NCI-H524 treated with DMSO at 0.1 percent for 48 hours (cell line): ENCODE measurements around the gene DHX35.
"Not testable (repeated sequence)": the region's sequence is repeated elsewhere in the genome, so short reads cannot be mapped to it uniquely, and the experiment has no call there.

ENCODE experiments used
- DNase-seq: peaks from one replicate; lab custom pipeline; 2025; lab: John Stamatoyannopoulos, UW

Gene DHX35

DNA sequence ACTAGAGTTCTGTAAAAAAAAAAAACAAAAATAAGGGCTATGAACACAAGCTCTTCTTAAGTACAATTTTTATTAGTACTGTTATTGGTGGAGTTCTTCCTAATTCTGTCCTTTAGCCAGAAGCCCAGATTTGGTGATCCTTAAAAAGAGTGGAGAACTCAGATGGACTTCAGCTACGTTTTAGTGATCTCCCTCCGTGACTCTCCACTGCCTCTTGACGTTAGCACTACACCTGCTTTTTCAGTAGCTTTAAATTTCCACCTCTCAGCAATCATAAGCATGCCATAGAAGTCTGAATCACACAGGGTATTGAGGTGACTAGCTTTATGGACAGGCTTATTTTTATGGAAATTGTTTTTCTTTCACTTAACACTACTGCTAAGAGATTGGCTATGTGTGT lies 17.7 kb downstream of the DHX35 start:
- no peak for DNase-seq

DNA sequence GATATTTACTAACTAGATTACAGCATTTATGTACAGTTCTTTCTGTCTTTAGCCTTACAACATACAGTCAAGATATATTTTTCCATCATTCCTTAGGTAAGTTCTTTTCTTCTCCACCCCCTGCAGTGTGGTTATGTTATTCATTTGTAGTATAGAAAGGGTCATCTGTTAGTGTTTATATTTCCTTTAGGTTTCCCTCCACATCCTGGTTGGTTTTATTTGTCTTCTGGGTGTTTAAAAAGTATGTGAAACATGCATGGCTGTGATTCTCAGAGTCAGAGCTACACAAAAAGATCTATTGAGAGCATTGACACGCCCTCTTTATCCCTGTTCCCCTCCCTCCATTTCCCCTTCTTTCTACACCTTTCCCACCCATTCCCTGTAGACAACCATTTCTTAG lies 20.1 kb downstream of the DHX35 start:
- DNase-seq, result no peak

DNA sequence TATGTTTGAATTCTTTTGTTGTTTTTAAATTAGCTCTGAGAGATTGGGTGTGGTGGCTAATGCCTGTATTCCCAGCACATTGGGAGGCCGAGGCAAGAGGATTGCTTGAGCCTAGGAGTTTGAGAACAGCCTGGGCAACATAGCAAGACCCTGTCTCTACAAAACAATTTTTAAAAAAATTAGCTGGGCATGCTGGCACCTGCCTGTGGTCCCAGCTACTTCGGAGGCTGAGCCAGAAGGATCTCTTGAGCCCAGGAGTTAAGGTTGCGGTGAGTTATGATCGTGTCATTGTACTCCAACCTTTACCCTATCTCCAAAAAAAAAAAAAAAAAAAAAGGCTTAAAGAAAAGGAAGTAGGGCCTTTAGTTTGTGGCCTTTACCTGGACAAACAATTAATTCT lies 22.9 kb downstream of the DHX35 start:
- DNase-seq, result no peak

DNA sequence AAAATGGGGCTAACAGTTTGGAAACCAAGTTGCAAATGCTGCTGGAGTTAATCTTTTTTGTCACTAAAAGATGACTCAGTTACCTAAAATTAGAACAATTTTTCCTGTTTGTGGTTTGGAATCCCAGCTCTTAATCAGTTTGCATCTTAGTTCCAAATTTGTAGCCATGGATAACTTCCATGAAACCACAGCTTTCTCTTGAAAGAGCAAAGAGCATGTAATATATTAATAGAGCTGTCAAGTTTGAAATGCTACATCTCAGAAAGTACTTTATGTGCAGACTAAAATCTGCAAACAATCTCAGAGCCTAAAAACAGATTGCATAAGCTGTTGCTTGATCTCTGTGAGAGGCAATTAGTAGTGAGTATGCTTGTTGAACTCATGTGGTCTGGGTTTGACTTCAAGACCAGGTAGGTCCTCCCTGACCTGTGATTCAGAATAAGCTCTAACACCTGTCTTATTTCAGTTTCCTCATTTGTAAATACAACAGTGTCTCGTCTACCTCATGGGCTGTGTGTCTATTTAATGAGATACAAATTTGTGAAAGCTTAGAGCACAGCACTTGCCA lies 23.5 kb downstream of the DHX35 start:
- DNase-seq, result no peak

DNA sequence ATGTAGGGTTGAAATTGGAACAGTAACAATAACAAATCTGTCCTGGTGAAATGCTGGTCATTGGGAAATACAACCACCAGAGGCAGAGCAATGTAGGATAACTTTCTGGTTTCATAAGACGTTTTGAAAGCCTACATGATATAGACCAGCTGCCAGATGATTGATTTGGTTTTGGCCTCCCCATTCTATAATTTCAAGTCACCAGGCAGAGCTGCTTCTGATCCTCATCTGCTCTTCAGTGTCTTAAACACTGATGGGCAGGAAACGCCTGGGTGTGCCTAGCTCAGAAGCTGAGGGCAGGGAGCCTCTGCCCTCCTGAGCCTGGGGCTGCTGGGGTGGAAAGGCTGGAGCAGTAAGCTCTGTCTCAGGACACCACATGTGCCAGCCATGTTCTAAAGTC lies 24.5 kb downstream of the DHX35 start:
- no peak for DNase-seq

DNA sequence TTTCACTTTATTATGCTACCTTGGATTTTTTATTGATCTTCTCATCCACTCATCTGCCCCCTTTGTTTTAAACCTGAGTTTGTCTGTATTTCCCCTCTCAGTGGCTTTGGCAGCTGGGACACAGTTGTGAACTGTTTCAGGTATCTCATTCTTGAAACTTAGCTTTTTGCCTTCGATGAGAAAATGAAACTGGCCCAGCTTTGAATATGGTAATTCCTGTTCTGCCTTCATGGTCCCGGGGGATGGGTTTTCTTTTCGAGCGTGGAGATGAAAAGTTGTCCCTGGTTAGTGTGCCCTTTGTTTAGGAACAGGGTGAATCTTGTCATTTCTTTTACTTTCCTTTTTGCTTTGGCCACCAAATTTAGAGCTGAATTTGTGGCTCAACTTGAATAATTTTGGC lies 25.6 kb downstream of the DHX35 start:
- DNase-seq, result no peak

DNA sequence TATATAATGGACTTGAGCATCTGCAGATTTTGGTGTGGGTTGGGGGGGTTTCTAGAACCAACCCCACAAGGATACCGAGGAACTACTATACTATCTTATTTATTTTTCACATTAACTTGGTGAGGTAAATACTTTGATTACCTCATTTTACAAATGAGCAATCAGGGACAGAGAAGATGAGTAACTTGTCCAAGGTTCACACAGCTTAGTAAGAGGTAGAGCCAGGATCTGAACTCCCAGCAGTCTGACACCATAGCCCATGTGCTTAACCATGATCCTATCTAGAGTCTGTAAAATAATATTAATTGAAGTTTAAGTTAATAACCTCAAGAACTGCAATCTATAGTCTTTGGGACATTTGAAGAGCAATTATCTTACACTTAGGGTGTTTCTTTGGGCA lies 28.6 kb downstream of the DHX35 start:
- no peak for DNase-seq

DNA sequence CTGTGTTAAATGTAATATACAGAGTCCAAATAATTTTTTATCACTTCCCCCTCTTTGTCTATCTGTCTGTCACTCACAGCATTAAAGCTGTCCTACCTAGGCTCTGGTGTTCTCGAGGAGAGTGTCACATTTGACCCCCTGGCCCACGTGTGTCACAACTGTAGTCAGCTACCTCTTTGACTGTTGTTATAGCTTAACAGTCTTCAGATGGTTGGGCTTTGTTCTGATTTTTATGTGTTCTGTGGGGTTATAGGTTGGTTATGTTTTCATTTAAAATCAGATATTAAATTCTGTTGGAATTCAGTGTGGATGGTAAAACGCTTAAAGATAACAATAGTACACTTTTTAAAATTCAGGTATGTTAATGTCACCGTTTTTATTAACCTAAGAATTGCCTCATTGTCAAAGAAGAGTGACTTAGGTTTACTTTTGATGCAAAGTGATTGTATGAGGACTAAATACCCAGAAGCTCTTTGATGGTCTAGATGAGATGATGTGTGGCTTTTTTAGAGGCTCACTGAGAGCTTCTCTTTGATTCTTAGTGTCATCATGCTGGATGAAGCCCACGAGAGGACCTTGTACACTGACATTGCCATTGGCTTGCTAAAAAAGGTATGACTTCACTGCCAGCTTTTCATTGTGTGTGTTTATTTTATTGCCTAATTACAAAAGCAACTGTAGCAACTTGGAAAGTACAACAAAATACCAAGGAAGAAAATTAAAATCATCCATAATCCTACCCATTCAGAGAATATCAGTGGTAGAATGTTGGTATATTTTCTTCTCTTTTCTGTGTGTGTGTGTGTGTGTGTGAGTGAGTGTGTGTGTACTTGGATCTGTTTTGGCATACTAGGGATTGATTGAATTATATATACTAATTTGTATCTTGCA lies 29.9 kb downstream of the DHX35 start:
- DNase-seq, result no peak

DNA sequence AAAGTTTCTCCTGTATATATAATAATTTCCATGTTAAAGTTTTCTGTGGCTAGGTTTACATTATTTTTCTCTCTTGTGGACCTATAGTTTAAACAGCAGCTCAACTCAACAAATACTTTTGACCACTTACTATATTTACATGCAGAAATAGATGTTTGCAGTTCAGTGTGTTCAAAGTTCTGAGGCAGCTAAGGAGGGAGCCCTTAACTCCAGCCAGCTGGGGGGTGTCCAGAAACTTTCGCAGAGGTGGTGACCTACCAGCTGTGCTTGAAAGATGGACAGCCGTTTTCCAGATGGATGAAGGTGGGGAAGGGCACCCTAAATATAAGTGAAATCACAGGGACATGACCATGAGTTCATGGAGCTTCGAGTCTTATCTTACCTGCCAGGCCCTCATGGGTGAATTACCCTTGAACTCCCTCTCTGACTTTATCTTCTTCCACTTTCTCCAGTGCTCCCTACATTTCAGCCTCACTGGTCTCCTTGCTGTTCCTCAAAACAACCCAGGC lies 33.4 kb downstream of the DHX35 start:
- no peak for DNase-seq

DNA sequence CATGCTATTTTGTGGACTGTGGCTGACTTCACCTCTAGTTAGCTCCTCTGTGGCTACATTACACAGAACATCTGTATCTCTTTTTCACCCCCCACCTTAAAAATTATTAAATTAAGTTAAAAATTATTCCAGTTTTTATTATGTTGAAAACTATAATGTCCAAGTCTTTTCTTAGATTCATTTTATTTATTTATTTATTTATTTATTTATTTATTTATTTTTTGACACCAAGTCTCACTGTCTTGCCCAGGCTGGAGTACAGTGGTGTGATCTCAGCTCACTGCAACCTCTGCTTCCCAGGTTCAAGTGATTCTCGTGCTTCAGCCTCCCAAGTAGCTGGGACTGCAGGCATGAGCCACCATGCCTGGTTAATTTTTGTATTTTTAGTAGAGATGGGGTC lies 34.7 kb downstream of the DHX35 start:
- not testable (repeated sequence) for DNase-seq

DNA sequence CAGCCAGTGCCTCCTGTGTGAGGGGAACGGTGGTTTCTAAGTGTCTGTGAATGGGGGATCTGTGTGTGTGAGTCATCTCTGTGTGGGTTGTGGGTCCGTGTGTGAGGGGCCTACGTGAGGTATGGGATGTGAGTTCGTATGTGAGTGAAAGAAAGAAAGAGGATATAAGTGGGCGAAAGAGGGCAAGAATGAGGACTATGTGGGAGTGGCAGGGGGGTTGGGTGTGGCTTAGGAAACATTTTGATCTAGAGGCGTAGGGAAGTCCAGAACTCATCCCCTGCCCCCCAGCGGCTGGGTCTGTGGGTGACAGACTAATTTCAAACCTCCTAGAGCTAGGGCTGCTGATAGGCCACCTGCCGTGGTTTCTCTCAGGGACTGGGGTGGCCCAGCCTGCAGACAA lies 35.5 kb downstream of the DHX35 start:
- DNase-seq, result no peak

DNA sequence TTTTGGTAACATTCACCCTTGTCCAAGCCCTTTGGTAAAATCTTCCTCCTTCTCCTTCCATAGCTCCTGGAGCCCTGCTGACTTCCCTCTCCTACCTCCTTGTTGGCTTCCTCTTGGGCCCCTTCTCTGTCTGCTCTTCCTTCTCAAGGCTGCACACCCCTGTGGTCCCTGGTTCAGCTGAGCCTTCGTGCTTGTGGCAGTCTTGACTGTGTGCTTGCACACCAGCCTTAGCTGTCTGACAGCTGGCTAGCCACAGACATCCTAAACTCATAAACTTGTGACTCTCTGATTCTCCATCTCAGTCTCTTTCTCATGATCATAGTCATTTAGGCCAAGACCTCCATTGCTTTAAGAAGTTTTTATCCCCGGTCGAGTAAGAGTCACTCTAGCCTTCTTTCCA lies 37.1 kb downstream of the DHX35 start:
- no peak for DNase-seq

DNA sequence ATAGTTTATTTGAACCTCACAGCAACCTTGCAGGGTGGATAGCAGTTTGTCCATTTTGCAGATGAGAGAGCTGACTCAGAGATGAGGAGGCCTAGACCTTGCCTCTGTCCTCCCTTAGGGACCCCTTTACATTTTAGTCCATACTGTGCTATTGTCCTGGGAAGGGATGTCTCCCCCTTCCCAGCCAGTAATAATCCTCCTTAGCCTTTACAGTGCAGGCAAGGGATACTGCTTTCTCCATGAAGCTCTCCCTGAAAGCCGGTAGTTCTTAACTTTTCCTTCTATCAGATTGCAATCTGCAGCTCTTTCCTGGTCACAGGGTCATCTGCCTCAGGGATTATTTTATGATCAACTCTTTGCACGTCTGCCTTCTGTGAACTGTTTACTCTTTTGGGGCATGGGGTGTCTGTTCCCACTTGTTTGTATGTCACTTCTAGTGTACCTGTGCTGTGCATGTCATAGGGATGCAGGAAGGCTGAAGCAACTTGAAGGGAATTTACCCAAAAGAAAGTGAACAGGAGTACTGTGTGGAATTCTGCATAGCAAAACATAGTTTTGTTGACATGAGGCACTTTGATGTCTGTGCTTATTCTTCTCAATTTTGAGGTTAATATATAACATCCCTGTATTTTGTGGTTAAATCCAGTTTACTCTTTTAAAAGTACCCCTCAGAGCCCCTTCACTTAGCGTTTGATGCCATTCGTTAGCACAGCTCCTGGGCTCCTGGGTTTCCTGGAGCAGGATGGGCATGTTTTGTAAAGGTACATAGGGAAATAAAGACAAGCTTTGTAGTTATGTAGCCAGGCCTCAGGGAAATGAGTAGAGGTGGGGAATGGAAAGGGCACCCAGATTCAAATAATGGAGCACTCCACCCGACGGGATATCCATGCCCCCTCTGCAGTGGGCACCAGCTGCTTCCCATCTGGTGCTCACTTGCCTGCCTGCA lies 38.1 kb downstream of the DHX35 start:
- no peak for DNase-seq

DNA sequence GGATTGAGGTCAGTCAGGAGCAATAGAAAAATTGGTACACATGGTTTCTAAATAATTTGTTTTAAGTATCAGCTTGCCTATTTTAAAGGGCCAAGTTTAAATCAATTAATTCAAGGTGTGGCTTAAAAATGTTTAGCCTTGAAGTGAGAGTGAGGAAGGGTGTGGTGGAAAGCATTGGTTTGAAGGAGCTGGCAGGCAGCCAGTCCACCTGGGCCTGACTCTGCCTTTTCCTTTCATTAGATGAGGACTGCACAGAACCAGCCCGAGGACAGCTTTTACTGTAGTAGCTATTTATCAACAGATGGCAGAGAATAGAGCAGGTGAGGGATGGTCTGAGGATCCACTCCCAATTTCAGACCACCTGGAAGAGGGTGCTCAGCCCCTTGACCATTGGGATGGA lies 42.4 kb downstream of the DHX35 start:
- no peak for DNase-seq

DNA sequence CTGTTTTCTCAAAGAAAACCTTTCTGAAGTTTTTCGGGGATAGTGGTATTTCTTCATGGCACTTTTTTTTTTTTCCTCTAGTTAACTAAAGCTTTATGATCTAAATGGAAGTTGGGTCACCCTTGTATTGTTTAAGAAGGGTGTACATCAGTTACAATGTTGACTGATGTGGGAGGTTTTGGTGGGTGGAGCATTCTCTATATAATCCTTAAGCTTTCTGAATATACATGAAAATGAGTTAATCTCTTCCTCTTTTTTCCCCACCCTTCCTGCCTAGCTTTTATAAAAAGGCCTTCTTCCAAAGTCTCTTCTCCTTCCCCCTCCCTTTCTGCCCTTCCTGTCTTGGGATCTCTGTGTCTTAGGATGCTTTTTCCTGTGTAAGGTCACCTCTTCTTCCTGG lies 47.2 kb downstream of the DHX35 start:
- no peak for DNase-seq

DNA sequence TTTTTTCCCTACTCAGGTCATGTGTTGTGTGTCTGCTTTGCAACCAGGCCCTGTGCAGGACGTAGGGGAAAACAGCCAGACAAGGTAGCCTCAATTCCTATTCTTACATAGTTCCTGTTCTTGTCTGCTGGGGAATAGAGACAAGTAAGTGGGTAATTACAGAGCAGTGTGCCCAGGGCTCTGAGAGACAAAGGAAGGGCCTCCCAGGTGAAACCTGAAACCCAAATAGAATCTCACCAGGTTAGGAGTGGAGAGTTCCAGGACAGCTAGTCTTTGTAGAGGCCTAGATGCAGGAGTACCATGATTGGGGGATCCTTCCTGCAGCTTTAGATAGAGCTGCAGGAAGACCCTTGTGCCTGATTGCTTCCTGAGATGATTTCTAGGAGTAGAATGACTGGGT lies 48.4 kb downstream of the DHX35 start:
- no peak for DNase-seq

DNA sequence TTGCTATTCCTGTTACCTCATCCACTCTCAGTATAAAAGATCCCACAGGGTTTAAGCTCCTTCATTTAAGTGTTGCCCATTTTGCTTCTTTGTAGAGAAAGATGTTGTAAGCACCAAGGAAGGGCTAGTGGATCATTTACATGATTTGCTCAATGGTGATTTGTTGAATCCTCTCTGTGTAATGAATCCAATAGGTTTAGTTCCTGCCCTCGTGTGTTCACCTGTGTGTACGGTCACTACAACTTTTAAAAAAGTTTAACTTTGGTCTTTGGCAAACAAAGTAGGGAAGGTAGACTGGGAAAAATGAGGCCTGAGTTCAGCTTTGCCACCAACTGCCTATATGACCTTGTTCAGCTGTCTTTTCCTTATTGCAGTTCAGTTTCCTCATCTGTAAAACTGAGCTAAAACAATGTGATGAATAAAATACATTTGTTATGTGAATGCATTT lies 51.5 kb downstream of the DHX35 start:
- no peak for DNase-seq

DNA sequence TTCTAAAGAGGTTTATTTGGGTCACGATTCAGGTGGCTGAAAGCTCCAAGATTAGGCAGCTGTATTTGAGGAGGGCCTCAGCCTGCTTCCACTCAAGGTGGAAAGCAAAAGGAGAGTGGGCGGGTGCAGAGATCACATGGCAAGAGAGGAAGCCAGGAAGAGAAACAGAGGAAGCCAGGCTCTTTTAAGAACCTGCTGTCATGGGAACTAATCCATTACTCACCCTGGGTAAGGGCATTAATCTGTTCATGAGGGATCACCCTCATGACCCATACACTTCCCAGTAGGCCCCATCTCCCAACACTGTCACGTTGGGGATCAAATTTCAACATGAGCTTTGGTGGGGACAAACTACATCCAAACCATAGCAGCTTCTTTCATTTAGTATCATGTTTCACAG lies 53.9 kb downstream of the DHX35 start:
- no peak for DNase-seq

DNA sequence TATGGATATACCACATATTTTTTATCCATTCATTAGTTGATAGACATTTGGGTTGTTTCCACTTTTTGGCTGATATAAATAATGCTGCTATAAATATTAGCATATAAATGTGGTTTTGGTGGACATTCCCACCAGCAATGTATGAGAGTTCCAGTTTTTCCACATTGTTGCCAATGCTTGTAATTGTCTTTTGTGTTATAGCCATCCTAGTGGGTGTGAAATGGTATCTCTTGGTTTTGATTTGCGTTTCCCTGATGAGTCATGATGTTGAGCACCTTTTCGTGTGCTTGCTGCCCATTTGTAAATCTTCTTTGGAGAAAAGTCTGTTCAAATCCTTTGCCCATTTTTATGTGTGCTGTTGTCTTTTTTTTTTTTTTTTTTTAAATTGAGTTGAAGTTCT lies 54.4 kb downstream of the DHX35 start:
- no peak for DNase-seq

DNA sequence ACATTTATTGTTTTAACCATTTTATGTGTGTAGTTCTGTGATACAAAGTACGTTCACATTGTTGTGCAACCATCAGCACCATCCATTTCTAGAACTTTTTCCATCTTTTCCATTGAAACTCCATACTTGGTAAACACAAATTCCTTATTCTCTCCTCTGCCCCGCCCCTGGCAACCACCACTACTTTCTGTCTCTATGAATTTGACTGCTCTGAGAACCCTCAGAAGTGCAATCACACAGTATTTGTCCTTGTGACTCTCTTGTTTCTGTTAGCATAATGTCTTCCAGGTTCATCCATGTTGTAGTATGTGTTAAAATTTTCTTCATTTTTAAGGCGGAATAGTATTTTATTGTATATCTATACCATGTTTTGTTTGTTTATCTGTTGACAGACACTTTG lies 56.9 kb downstream of the DHX35 start:
- no peak for DNase-seq

DNA sequence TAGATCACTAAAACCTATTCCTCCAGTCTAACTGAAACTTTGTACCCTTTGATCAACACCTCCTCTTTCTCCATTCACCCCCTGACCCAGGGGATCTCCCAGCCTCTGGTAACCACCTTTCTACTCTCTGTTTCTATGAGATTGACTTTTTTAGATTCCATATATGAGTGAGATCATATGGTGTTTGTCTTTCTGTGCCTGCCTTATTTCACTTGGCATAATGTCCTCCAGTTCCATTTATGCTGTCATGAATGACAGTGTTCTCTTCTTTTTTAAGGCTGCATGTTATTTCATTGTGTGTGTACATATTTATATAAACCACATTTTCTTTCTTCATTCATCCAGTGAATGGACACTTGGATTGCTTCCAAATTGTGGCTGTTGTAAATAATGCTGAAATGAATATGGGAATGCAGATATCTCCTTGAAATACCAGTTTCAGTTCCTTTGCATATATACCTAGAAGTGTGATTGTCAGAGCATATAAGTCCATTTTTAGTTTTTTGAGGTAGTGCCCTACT lies 57.7 kb downstream of the DHX35 start:
- no peak for DNase-seq

DNA sequence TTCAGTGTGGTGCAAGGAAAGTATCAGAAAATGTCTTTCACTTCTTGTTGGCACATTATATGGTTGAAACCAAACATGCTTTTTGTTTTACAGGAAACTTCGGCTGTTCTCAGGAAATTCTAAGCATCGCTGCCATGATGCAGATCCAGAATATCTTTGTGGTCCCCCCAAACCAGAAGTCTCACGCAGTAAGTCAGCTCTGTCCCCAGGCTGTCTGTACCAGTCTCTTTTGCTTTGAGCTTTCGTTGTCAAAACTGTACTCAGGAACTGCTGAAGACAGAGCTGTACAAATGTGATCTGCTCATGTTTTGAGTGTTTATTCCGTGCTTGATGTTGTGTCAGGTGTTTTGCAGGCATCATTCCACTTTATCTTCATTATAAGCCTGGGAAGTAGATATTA lies 59.6 kb downstream of the DHX35 start:
- DNase-seq, result no peak
